Activated naive CD4-positive, alpha-beta T cell treated with anti-CD3 and anti-CD28 coated beads, Interleukin-2, amount 50 U/mL, for 24 hours (primary cell): ENCODE data around the gene LCN15.

Source experiments
- H3K27ac Mint-ChIP-seq: one replicate; pipeline ENCODE4 v1.8.0; 2021; ENCODE audit warnings: mild to moderate bottlenecking, mixed read lengths
- H3K27me3 Mint-ChIP-seq: one replicate; pipeline ENCODE4 v1.8.0; 2021; ENCODE audit warnings: mixed read lengths
- H3K36me3 Mint-ChIP-seq: one replicate; pipeline ENCODE4 v1.8.0; 2021; ENCODE audit warnings: mixed read lengths
- H3K4me1 Mint-ChIP-seq: one replicate; pipeline ENCODE4 v1.8.0; 2021; ENCODE audit warnings: mixed read lengths
- H3K4me3 Mint-ChIP-seq: one replicate; pipeline ENCODE4 v1.8.0; 2021; ENCODE audit warnings: mild to moderate bottlenecking, mixed read lengths
- H3K9me3 Mint-ChIP-seq: one replicate; pipeline ENCODE4 v1.8.0; 2021; ENCODE audit warnings: mixed read lengths

Gene LCN15

GRCh38 chr9:136744773-136745172 is 19.5 kb downstream of the LCN15 start:
- Mint-ChIP-seq H3K4me1 (peaks cover 6% of the 10 kb centered on the region), H3K36me3 (no peaks in the 10 kb centered on the region), H3K9me3 (no peaks in the 10 kb centered on the region), H3K27me3 (no peaks in the 10 kb centered on the region), H3K27ac (no peak overlapping the region), H3K4me3 (no peak overlapping the region)

GRCh38 chr9:136743639-136744211 is 20.6 kb downstream of the LCN15 start:
- Mint-ChIP-seq H3K4me1 (peaks cover 6% of the 10 kb centered on the region), H3K36me3 (no peaks in the 10 kb centered on the region), H3K9me3 (no peaks in the 10 kb centered on the region), H3K27ac (no peak overlapping the region), H3K27me3 (no peaks in the 10 kb centered on the region), H3K4me3 (no peak overlapping the region)

- peaks cover 6% of the 10 kb centered on the region for H3K4me1 Mint-ChIP-seq
- H3K4me3 Mint-ChIP-seq: peak within 1 kb of the TSS; percentile 66
- H3K27ac Mint-ChIP-seq: no peak within 1 kb of the TSS
- H3K9me3 Mint-ChIP-seq: no peaks in the 10 kb centered on the region
- H3K27me3 Mint-ChIP-seq: no peaks in the 10 kb centered on the region
- no peaks in the 10 kb centered on the region for H3K36me3 Mint-ChIP-seq
Observed at GRCh38 chr9:136742591-136743391, 21.5 kb downstream of the LCN15 start, which contains the start of gene LCN10. TSS of gene LCN10 (minus strand) at chr9:136742940. CDS start at chr9:136742903, 37 bp downstream.

DNA sequence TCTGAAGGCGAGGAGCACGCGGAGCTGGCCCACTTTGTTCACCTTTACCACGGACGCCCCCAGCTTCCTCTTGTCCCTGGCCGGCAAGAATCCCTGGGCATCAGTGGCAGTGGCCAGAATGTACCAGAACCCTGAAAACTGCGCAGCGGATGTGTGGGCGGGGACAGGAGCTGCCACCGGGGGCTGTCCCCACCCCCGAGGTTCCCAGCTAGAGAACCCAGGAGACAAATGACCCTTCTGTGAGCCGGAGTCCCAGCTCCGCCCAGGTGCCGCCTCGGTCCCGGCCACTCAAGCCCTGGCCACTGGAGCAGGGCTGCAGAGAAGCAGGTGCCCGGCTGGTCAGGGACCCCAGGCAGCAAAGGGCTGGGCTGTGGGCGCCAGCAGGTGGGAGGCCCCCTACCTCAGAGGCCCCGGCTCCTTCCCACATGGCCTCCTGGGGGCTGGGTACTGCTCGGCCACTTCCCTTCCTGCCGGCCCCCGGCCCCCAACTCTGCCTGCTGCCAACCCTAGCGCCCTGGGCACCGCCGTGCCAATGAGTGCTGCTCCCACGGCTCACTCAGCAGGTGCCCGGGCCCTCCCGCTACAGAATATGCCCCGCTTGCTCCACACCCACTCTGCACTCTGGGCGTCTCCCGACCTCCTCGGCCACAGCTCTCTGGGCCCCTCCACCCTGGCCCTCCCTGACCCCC is 22.3 kb downstream of the LCN15 start:
- no peaks in the 10 kb centered on the region for H3K9me3 Mint-ChIP-seq
- H3K27me3 Mint-ChIP-seq: no peaks in the 10 kb centered on the region
- H3K4me1 Mint-ChIP-seq: peaks cover 6% of the 10 kb centered on the region
- H3K4me3 Mint-ChIP-seq: peak overlapping the region; percentile 66
- no peaks in the 10 kb centered on the region for H3K36me3 Mint-ChIP-seq
- no peak overlapping the region for H3K27ac Mint-ChIP-seq

- H3K4me3 Mint-ChIP-seq: peak overlapping the region; percentile 66
- no peak overlapping the region for H3K27ac Mint-ChIP-seq
- H3K36me3 Mint-ChIP-seq: no peaks in the 10 kb centered on the region
- no peaks in the 10 kb centered on the region for H3K9me3 Mint-ChIP-seq
- no peaks in the 10 kb centered on the region for H3K27me3 Mint-ChIP-seq
- H3K4me1 Mint-ChIP-seq: peaks cover 6% of the 10 kb centered on the region
Observed at GRCh38 chr9:136740971-136741882, 23.1 kb downstream of the LCN15 start.

- Mint-ChIP-seq H3K9me3 (no peaks in the 10 kb centered on the region), H3K4me1 (peaks cover 6% of the 10 kb centered on the region), H3K4me3 (no peak overlapping the region), H3K27ac (peak overlapping the region; percentile 17), H3K36me3 (no peaks in the 10 kb centered on the region), H3K27me3 (no peaks in the 10 kb centered on the region)
Observed at GRCh38 chr9:136740491-136740890, 23.8 kb downstream of the LCN15 start.

- Mint-ChIP-seq H3K9me3 (no peaks in the 10 kb centered on the region), H3K4me3 (no peak overlapping the region), H3K27me3 (no peaks in the 10 kb centered on the region), H3K27ac (no peak overlapping the region), H3K4me1 (peaks cover 6% of the 10 kb centered on the region), H3K36me3 (no peaks in the 10 kb centered on the region)
Observed at GRCh38 chr9:136740069-136740468, 24.2 kb downstream of the LCN15 start.

DNA sequence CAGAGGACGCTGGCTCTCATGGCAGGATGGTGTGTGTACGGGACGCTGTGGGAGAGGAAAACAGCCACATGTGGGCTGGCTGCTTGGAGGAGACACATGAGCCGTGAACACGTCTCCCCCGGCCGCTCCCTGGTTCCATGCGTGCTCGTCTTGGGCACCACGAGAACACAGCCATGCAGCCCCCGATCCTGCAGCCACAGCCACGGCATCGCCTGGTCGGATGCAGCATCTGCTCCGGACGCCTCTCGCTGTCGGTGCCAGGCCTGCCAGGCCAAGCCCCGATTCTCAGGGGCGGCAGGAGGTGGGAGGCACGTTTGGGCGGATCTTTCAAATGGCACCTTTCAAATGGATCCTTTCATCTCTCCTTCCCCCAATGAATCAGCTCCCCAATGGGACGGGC is 24.8 kb downstream of the LCN15 start:
- Mint-ChIP-seq H3K9me3 (no peaks in the 10 kb centered on the region), H3K4me1 (peaks cover 6% of the 10 kb centered on the region)

DNA sequence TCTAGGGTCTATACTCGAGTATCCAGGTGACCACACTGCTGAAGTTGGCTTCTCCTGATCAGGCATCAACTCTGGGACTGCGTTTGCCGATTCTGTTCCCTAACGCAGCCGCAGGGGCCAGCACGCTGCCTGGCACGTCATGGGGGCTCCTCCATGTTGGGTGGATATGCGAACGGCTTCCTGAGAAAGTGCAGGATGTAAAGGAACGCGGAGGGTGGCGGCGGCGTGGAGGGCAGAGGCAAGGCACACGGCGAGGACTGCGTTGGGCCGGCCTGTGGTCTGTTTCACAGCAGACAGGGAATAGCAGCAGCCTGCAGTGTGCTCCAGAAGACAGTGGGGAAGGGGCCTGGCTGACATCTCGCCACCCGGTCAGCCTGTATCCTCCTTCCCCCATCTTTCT is 25.4 kb downstream of the LCN15 start:
- H3K9me3 Mint-ChIP-seq: no peaks in the 10 kb centered on the region
- H3K36me3 Mint-ChIP-seq: no peaks in the 10 kb centered on the region
- peaks cover 6% of the 10 kb centered on the region for H3K4me1 Mint-ChIP-seq
- no peak overlapping the region for H3K4me3 Mint-ChIP-seq
- no peaks in the 10 kb centered on the region for H3K27me3 Mint-ChIP-seq
- no peak overlapping the region for H3K27ac Mint-ChIP-seq

More for the DNA sequence above, 24.8 kb downstream of the LCN15 start:
- Mint-ChIP-seq H3K4me3 (no peak overlapping the region), H3K36me3 (no peaks in the 10 kb centered on the region), H3K27ac (no peak overlapping the region), H3K27me3 (no peaks in the 10 kb centered on the region)

DNA sequence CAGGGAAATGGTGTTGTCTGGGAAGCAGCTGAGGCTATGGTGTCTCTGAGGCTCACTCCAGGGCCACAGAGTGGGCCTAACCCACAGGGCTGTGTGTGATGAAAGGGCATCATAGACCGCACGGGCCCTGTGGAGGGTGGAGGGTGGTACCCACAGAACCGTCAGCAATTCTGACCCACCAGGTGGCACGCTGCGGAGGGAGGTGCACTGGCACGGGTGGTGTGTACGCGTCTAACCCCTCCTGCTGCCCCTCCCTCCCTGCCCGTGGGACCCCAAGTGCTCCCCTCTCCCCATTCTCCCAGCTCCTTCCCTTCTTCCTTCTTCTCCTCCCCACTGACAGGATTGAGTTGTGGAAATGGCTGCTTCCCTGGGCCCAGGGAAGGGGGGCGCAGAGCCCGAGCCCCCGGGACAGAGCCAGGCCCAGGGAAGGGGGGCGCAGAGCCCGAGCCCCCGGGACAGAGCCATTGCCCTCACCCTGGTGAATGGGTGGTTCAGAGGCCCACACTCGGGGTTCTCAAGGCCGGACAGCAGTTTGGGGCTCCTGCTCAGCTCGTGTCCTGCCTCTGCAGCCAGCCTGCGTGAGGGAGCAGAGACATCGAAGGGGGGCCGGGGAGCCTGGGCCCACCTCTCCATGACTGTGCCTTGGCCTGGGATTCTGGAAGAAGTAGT is 28.4 kb downstream of the LCN15 start:
- Mint-ChIP-seq H3K4me1 (peaks cover 9% of the 10 kb centered on the region), H3K27ac (no peak overlapping the region), H3K4me3 (no peak overlapping the region), H3K36me3 (no peaks in the 10 kb centered on the region), H3K9me3 (no peaks in the 10 kb centered on the region), H3K27me3 (no peaks in the 10 kb centered on the region)

GRCh38 chr9:136734837-136735496 is 29.4 kb downstream of the LCN15 start:
- Mint-ChIP-seq H3K4me1 (peaks cover 7% of the 10 kb centered on the region), H3K27ac (no peak overlapping the region), H3K4me3 (no peak overlapping the region), H3K9me3 (no peaks in the 10 kb centered on the region), H3K36me3 (no peaks in the 10 kb centered on the region), H3K27me3 (no peaks in the 10 kb centered on the region)

DNA sequence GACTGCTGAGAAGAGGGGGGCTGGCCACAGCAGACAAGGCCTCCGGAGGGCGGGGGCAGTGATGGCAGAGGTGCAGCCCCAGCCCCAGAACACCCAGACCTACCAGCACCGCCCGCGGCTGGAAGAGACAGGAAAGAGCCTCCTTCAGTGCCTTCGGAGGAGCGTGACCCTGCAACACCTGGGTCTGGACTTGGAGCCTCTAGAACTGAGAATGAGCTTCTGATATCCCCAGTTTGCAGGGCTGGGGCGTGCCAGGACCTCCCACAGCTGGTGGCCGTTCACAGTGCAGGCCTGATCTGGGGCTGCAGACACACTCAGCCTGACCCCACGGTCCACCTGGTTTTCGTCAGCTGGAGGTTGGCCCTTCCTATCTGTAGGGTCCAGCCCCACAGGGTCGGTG is 30.7 kb downstream of the LCN15 start:
- H3K27ac Mint-ChIP-seq: no peak overlapping the region
- no peaks in the 10 kb centered on the region for H3K9me3 Mint-ChIP-seq
- no peaks in the 10 kb centered on the region for H3K27me3 Mint-ChIP-seq
- H3K36me3 Mint-ChIP-seq: no peaks in the 10 kb centered on the region
- H3K4me1 Mint-ChIP-seq: peaks cover 7% of the 10 kb centered on the region
- H3K4me3 Mint-ChIP-seq: no peak overlapping the region

GRCh38 chr9:136732444-136733178 is 31.7 kb downstream of the LCN15 start:
- H3K27ac Mint-ChIP-seq: no peak overlapping the region
- no peaks in the 10 kb centered on the region for H3K9me3 Mint-ChIP-seq

DNA sequence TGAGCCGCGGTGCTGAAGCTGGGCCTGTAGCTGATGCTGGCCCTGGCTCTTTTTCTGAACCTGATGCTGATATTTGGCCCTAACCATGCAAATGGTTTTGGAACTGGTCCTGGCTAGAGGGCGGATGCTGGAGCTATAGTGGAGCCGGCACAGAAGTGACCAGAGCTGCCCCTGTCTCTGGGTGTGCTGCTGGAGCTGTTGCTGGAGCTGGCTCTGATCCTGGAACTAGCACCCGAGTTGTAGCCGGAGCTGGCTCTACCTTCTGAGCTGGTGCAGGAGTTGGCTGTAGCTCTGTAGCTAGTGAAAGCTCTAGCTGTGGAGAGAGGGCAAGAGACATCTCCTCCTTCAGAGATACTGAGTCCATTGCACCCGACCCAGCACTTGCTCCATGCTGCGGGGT is 34.4 kb downstream of the LCN15 start:
- H3K36me3 Mint-ChIP-seq: peaks cover 7% of the 10 kb centered on the region
- H3K9me3 Mint-ChIP-seq: no peaks in the 10 kb centered on the region
- peak overlapping the region; percentile 64 for H3K4me3 Mint-ChIP-seq
- H3K27ac Mint-ChIP-seq: no peak overlapping the region
- H3K27me3 Mint-ChIP-seq: no peaks in the 10 kb centered on the region
- H3K4me1 Mint-ChIP-seq: peaks cover 18% of the 10 kb centered on the region

More at GRCh38 chr9:136732444-136733178, 31.7 kb downstream of the LCN15 start:
- Mint-ChIP-seq H3K4me3 (no peak overlapping the region), H3K36me3 (no peaks in the 10 kb centered on the region), H3K27me3 (no peaks in the 10 kb centered on the region), H3K4me1 (peaks cover 7% of the 10 kb centered on the region)
